MM.1S (cell line): Measurements from ENCODE around the gene LRRC34.

Experiments
- DNase-seq: peaks from one replicate; pipeline ENCODE4 v3.0.0-alpha.2; 2015
- H2AFZ ChIP-seq: fragments of 300-600 bp; sonication (generic); 2 replicates; pipeline ENCODE4 v1.6.0; 2016; ENCODE audit warnings: antibody characterized with exemption, low read length
- H3F3A ChIP-seq: fragments of 300-600 bp; sonication (generic); 2 replicates; pipeline ENCODE4 v1.6.1; 2016; ENCODE audit warnings: mild to moderate bottlenecking, antibody characterized with exemption, low read length, moderate library complexity, mixed read lengths; ENCODE audit not compliant: insufficient read depth
- H3K27ac ChIP-seq: fragments of 300-600 bp; sonication (generic); 2 replicates; pipeline ENCODE4 v1.5.1; 2016; ENCODE audit warnings: mild to moderate bottlenecking, low read length
- H3K27me3 ChIP-seq: fragments of 300-600 bp; sonication (generic); replicated peaks from 2 replicates; pipeline ENCODE4 v1.6.0; 2016; ENCODE audit warnings: low read length; ENCODE audit not compliant: insufficient read depth
- H3K36me3 ChIP-seq: fragments of 300-600 bp; sonication (generic); replicated peaks from 2 replicates; pipeline ENCODE4 v1.6.1; 2016; ENCODE audit warnings: mild to moderate bottlenecking, low read length, mixed read lengths; ENCODE audit not compliant: insufficient read depth
- H3K4me1 ChIP-seq: fragments of 300-600 bp; sonication (generic); 2 replicates; pipeline ENCODE4 v1.6.1; 2016; ENCODE audit warnings: low read length, mixed read lengths
- H3K4me2 ChIP-seq: fragments of 300-600 bp; sonication (generic); 2 replicates; pipeline ENCODE4 v1.6.0; 2016; ENCODE audit warnings: low read depth, low read length
- H3K4me3 ChIP-seq: fragments of 300-600 bp; sonication (generic); 2 replicates; pipeline ENCODE4 v1.5.1; 2016; ENCODE audit warnings: low read length, mixed read lengths
- H3K79me2 ChIP-seq: fragments of 300-600 bp; sonication (generic); 2 replicates; pipeline ENCODE4 v1.6.1; 2016; ENCODE audit warnings: mixed run types, low read length, mixed read lengths
- H3K9ac ChIP-seq: fragments of 300-600 bp; sonication (generic); 2 replicates; pipeline ENCODE4 v1.6.1; 2016; ENCODE audit warnings: low read length, mixed read lengths
- H3K9me2 ChIP-seq: fragments of 300-600 bp; sonication (generic); replicated peaks from 2 replicates; pipeline ENCODE4 v1.6.1; 2016; ENCODE audit warnings: mild to moderate bottlenecking, low read length, mixed read lengths; ENCODE audit not compliant: insufficient read depth
- H3K9me3 ChIP-seq: fragments of 300-600 bp; sonication (generic); replicated peaks from 2 replicates; pipeline ENCODE4 v1.6.1; 2016; ENCODE audit warnings: mild to moderate bottlenecking, low read length, mixed read lengths; ENCODE audit not compliant: insufficient read depth
- H4K20me1 ChIP-seq: fragments of 300-600 bp; sonication (generic); 2 replicates; pipeline ENCODE4 v1.6.1; 2016; ENCODE audit warnings: mild to moderate bottlenecking, low read length, moderate library complexity, mixed read lengths; ENCODE audit not compliant: insufficient read depth
- CTCF ChIP-seq: fragments of 300-600 bp; sonication (generic); IDR thresholded peaks from 2 replicates; pipeline ENCODE4 v1.5.1; 2016; ENCODE audit warnings: antibody characterized with exemption, low read length, mixed read lengths
- EZH2 ChIP-seq: fragments of 300-600 bp; sonication (generic); optimal IDR thresholded peaks from 2 replicates; pipeline ENCODE3; 2017; ENCODE audit warnings: low read depth, mild to moderate bottlenecking, antibody characterized with exemption, low read length, mixed read lengths
- EZH2phosphoT487 ChIP-seq: fragments of 300-600 bp; sonication (generic); IDR thresholded peaks from 2 replicates; pipeline ENCODE4 v1.6.1; 2018; ENCODE audit warnings: antibody characterized with exemption, low read length

The LRRC34 gene

GRCh38 chr3:169815590-169816150 is 3.0 kb upstream of the LRRC34 start:
- peaks cover 10% of the 10 kb centered on the region; the same call in 1 of the 2 replicates for H3F3A ChIP-seq
- no peak overlapping the region for H3K4me3 ChIP-seq
- H3K4me2 ChIP-seq, result no peak overlapping the region
- H3K4me1 ChIP-seq, result no peaks in the 10 kb centered on the region
- H3K9me3 ChIP-seq, result 0 out of 2 replicates have a peak, but pooled peaks cover 4% of the 10 kb centered on the region
- H4K20me1 ChIP-seq, result no peaks in the 10 kb centered on the region
- no peak overlapping the region for H2AFZ ChIP-seq
- H3K9me2 ChIP-seq, result no peaks in the 10 kb centered on the region
- H3K27ac ChIP-seq, result no peak overlapping the region
- H3K27me3 ChIP-seq, result no peaks in the 10 kb centered on the region
- H3K36me3 ChIP-seq, result no peaks in the 10 kb centered on the region
- H3K79me2 ChIP-seq, result no peaks in the 10 kb centered on the region
- TF ChIP-seq CTCF, result no peak
- TF ChIP-seq EZH2phosphoT487, result no peak
- TF ChIP-seq EZH2, result no peak
- H3K9ac ChIP-seq, result no peak overlapping the region
- DNase-seq, result no peak

- Histone ChIP-seq H4K20me1 (no peaks in the 10 kb centered on the region), H3K9me2 (no peaks in the 10 kb centered on the region), H3K4me3 (peak overlapping the region; percentile 66), H3F3A (peaks cover 10% of the 10 kb centered on the region; the same call in 1 of the 2 replicates), H3K4me1 (no peaks in the 10 kb centered on the region), H3K9ac (peak overlapping the region; percentile 19; the same call in 1 of the 2 replicates), H3K36me3 (no peaks in the 10 kb centered on the region), H3K79me2 (no peaks in the 10 kb centered on the region), H3K9me3 (0 out of 2 replicates have a peak, but pooled peaks cover 4% of the 10 kb centered on the region), H3K27me3 (no peaks in the 10 kb centered on the region), H3K4me2 (peak overlapping the region; percentile 93), H3K27ac (peak overlapping the region; percentile 37; the same call in 1 of the 2 replicates), H2AFZ (peak overlapping the region; percentile 94)
- peak; percentile 98 for DNase-seq
- peak; percentile 92 for TF ChIP-seq CTCF
- TF ChIP-seq EZH2, result no peak
Measured at GRCh38 chr3:169813757-169814517, 1.2 kb upstream of the LRRC34 start.

GRCh38 chr3:169813278-169813677 is 574 bp upstream of the LRRC34 start:
- Histone ChIP-seq H3K27ac (peak overlapping the region; percentile 23; the same call in 1 of the 2 replicates), H3K9ac (peak overlapping the region; percentile 56; the same call in 1 of the 2 replicates), H3K4me3 (peak overlapping the region; percentile 66)

More at GRCh38 chr3:169813278-169813677, 574 bp upstream of the LRRC34 start:
- Histone ChIP-seq H3K27me3 (no peaks in the 10 kb centered on the region), H2AFZ (peak overlapping the region; percentile 94), H3F3A (peaks cover 10% of the 10 kb centered on the region; the same call in 1 of the 2 replicates), H3K36me3 (no peaks in the 10 kb centered on the region), H3K9me3 (0 out of 2 replicates have a peak, but pooled peaks cover 4% of the 10 kb centered on the region), H3K4me2 (peak overlapping the region; percentile 93), H4K20me1 (no peaks in the 10 kb centered on the region), H3K9me2 (no peaks in the 10 kb centered on the region), H3K79me2 (no peaks in the 10 kb centered on the region), H3K4me1 (no peaks in the 10 kb centered on the region)
- TF ChIP-seq EZH2, result no peak
- TF ChIP-seq CTCF, result no peak
- TF ChIP-seq EZH2phosphoT487, result no peak
- no peak for DNase-seq
